Endothelial cell (in vitro differentiated cells): Measurements from ENCODE around the gene MRTFB. TPM values are rescaled to one million over a fixed set of nuclear protein-coding genes. Genes with fewer than 3 reads are reported as not detected.

Source experiments
- DNase-seq: peaks from one replicate; pipeline ENCODE4 v3.0.0; 2021; ENCODE audit warnings: low spot score
- H3K27ac Mint-ChIP-seq: one replicate; pipeline ENCODE4 v1.8.0; 2021; ENCODE audit warnings: mixed read lengths, inconsistent platforms; ENCODE audit not compliant: unreplicated experiment
- H3K27me3 Mint-ChIP-seq: one replicate; pipeline ENCODE4 v1.8.0; 2021; ENCODE audit warnings: mild to moderate bottlenecking, moderate library complexity, mixed read lengths, inconsistent platforms; ENCODE audit not compliant: unreplicated experiment
- H3K36me3 Mint-ChIP-seq: one replicate; pipeline ENCODE4 v1.8.0; 2021; ENCODE audit warnings: mild to moderate bottlenecking, low read depth, mixed read lengths, inconsistent platforms; ENCODE audit not compliant: unreplicated experiment
- H3K4me1 Mint-ChIP-seq: one replicate; pipeline ENCODE4 v1.8.0; 2021; ENCODE audit warnings: mild to moderate bottlenecking, mixed read lengths, inconsistent platforms; ENCODE audit not compliant: unreplicated experiment
- H3K4me3 Mint-ChIP-seq: one replicate; pipeline ENCODE4 v1.8.0; 2021; ENCODE audit warnings: mild to moderate bottlenecking, mixed read lengths, inconsistent platforms; ENCODE audit not compliant: unreplicated experiment
- H3K9me3 Mint-ChIP-seq: one replicate; pipeline ENCODE4 v1.8.0; 2021; ENCODE audit warnings: mixed read lengths, inconsistent platforms; ENCODE audit not compliant: unreplicated experiment
- CTCF ChIP-seq: fragments of 200-600 bp; sonication (generic); IDR thresholded peaks from one replicate; pipeline ENCODE4 v1.5.0; 2021; ENCODE audit warnings: antibody characterized with exemption; ENCODE audit not compliant: unreplicated experiment
- microRNA-seq: library from miRNA; unstranded; fragments of <30 nt; microRNA quantifications from one replicate; pipeline ENCODE4, GENCODE V29; 2020; ENCODE audit not compliant: unreplicated experiment
- total RNA-seq: library from RNA; stranded (reverse); fragmentation: NEBNext Ultra II Directional; extraction: Animal tissue kit (Norgen Biotek cat#: 25700); gene quantifications from one replicate; pipeline ENCODE4 v1.2.1, GENCODE V29; 2021; ENCODE audit not compliant: unreplicated experiment

Gene MRTFB
- total RNA-seq, 1 donor from 2014 or later, result 51.3 TPM

GRCh38 chr16:14310519-14310991 lies 239.4 kb downstream of the MRTFB start:
- no peaks in the 10 kb centered on the region for H3K9me3 Mint-ChIP-seq
- DNase-seq, result no peak
- no peaks in the 10 kb centered on the region for H3K4me1 Mint-ChIP-seq
- TF ChIP-seq CTCF, result no peak
- no peaks in the 10 kb centered on the region for H3K36me3 Mint-ChIP-seq
- H3K4me3 Mint-ChIP-seq, result no peak overlapping the region
- no peak overlapping the region for H3K27ac Mint-ChIP-seq
- H3K27me3 Mint-ChIP-seq, result no peaks in the 10 kb centered on the region

GRCh38 chr16:14314116-14314515 lies 243.0 kb downstream of the MRTFB start:
- Mint-ChIP-seq H3K4me3 (no peak overlapping the region), H3K27me3 (no peaks in the 10 kb centered on the region), H3K9me3 (no peaks in the 10 kb centered on the region), H3K36me3 (no peaks in the 10 kb centered on the region), H3K27ac (no peak overlapping the region), H3K4me1 (no peaks in the 10 kb centered on the region)
- no peak for TF ChIP-seq CTCF
- DNase-seq, result no peak

GRCh38 chr16:14315683-14316320 lies 244.7 kb downstream of the MRTFB start:
- TF ChIP-seq CTCF, result no peak
- H3K36me3 Mint-ChIP-seq, result no peaks in the 10 kb centered on the region
- DNase-seq, result no peak
- no peaks in the 10 kb centered on the region for H3K4me1 Mint-ChIP-seq
- no peaks in the 10 kb centered on the region for H3K27me3 Mint-ChIP-seq
- H3K27ac Mint-ChIP-seq, result no peak overlapping the region
- H3K4me3 Mint-ChIP-seq, result no peak overlapping the region
- no peaks in the 10 kb centered on the region for H3K9me3 Mint-ChIP-seq

Small RNA genes lying within 50 kb of the gene (microRNA-seq; reads per million reads assigned to microRNA genes)
- gene MIR193B, result 54.3 reads per million, percentile 78 among the genes with 10 or more reads in this experiment
- gene MIR365A, result 3.8 reads per million, percentile 43 among the genes with 10 or more reads in this experiment

Other genes with a start within 250 kb of the MRTFB start
- 14.3 TPM for gene ERCC4, start 151.2 kb upstream of the MRTFB start, total RNA-seq